SK-N-SH (cell line): ENCODE results near the gene FBXW9.

Experiments used
- CTCF ChIP-seq: fragments of 200-600 bp; sonication (generic); IDR thresholded peaks from 2 replicates; pipeline ENCODE4 v1.6.1; 2017; ENCODE audit warnings: antibody characterized with exemption, mild to moderate bottlenecking, moderate library complexity
- ELF1 ChIP-seq: IDR thresholded peaks from 2 replicates; pipeline ENCODE4 v1.4.0; 2012
- EP300 ChIP-seq, 2 experiments: IDR thresholded peaks; 2 replicates each; pipeline versions ENCODE4 v1.4.0 to v1.6.1; 2012; ENCODE audit warnings: borderline replicate concordance in 1 of 2, low read depth in 1 of 2, low read length in 1 of 2
- FOSL2 ChIP-seq: IDR thresholded peaks from 2 replicates; pipeline ENCODE4 v1.4.0; 2012; ENCODE audit warnings: low read depth, mild to moderate bottlenecking, moderate library complexity, borderline replicate concordance
- GATA2 ChIP-seq: sonication (generic); formaldehyde crosslinking; IDR thresholded peaks from 2 replicates; pipeline ENCODE4 v1.5.0; 2020; ENCODE audit warnings: mild to moderate bottlenecking, missing genetic modification reagents
- MAX ChIP-seq: IDR thresholded peaks from 2 replicates; pipeline ENCODE4 v1.4.0; 2012; ENCODE audit warnings: low read depth
- MXI1 ChIP-seq: IDR thresholded peaks from 2 replicates; pipeline ENCODE4 v1.6.1; 2012; ENCODE audit warnings: mild to moderate bottlenecking, low read depth, low read length, improper control_type of control experiment
- NRF1 ChIP-seq: IDR thresholded peaks from 2 replicates; pipeline ENCODE4 v1.6.1; 2012; ENCODE audit warnings: low read depth, mild to moderate bottlenecking, low read length
- PBX3 ChIP-seq: IDR thresholded peaks from 2 replicates; pipeline ENCODE4; 2012
- POLR2AphosphoS5 ChIP-seq: IDR thresholded peaks from 2 replicates; pipeline ENCODE4 v1.6.1; 2012; ENCODE audit warnings: low read depth, low read length
- RAD21 ChIP-seq: IDR thresholded peaks from 2 replicates; pipeline ENCODE4 v1.6.1; 2012; ENCODE audit warnings: mild to moderate bottlenecking, low read length
- USF1 ChIP-seq: IDR thresholded peaks from 2 replicates; pipeline ENCODE4 v1.4.0; 2012; ENCODE audit warnings: low read depth, borderline replicate concordance
- YY1 ChIP-seq: IDR thresholded peaks from 2 replicates; pipeline ENCODE4 v1.4.0; 2012; ENCODE audit warnings: low read depth, mild to moderate bottlenecking

- TF ChIP-seq CTCF: peak; percentile 71
- TF ChIP-seq RAD21: peak; percentile 51
- no peak for TF ChIP-seq YY1
- no peak for TF ChIP-seq FOSL2
- TF ChIP-seq GATA2: no peak
- TF ChIP-seq ELF1: no peak
- no peak for TF ChIP-seq USF1
- TF ChIP-seq NRF1: no peak
- TF ChIP-seq MAX: peak; percentile 65; the same call in 1 of the 2 replicates
- peak; percentile 28; the same call in 1 of the 2 replicates for TF ChIP-seq MXI1
- TF ChIP-seq EP300 (IDR thresholded peaks at IDR 0.05; ENCODE audit: borderline replicate concordance in 1 of 2, low read depth in 1 of 2, low read length in 1 of 2): no peak
- TF ChIP-seq PBX3: no peak
- TF ChIP-seq POLR2AphosphoS5: no peak
Measured at GRCh38 chr19:12639901-12640613, 56.4 kb downstream of the FBXW9 start.
